Immature natural killer cell (primary cell): Measurements from ENCODE around the gene GGCT. TPM values are rescaled to one million over a fixed set of nuclear protein-coding genes. Genes with fewer than 3 reads are reported as not detected.
"Not testable (repeated sequence)": the region's sequence is repeated elsewhere in the genome, so short reads cannot be mapped to it uniquely, and the experiment has no call there.

Source experiments
- DNase-seq, 3 donors: peaks; one replicate each; pipeline ENCODE4 v3.0.0; 2022; ENCODE audit warnings: mixed read lengths in 1 of 3
- H3K27ac Mint-ChIP-seq, 6 donors: one replicate each; pipeline ENCODE4 v1.8.0; 2020; ENCODE audit warnings: mixed read lengths in 6 of 6, mild to moderate bottlenecking in 5 of 6, inconsistent platforms in 4 of 6, moderate library complexity in 3 of 6
- H3K27me3 Mint-ChIP-seq, 3 donors: one replicate each; pipeline ENCODE4 v1.8.0; 2020 to 2021; ENCODE audit warnings: low read depth in 3 of 3, mild to moderate bottlenecking in 3 of 3, mixed read lengths in 3 of 3, moderate library complexity in 3 of 3, inconsistent platforms in 1 of 3
- H3K36me3 Mint-ChIP-seq, 3 donors: one replicate each; pipeline ENCODE4 v1.8.0; 2020; ENCODE audit warnings: mixed read lengths in 3 of 3, inconsistent platforms in 2 of 3, mild to moderate bottlenecking in 2 of 3
- H3K4me1 Mint-ChIP-seq, 2 donors: one replicate each; pipeline ENCODE4 v1.8.0; 2020; ENCODE audit warnings: inconsistent platforms in 2 of 2, mild to moderate bottlenecking in 2 of 2, mixed read lengths in 2 of 2, moderate library complexity in 1 of 2
- H3K4me3 Mint-ChIP-seq, 5 donors: one replicate each; pipeline ENCODE4 v1.8.0; 2020; ENCODE audit warnings: mild to moderate bottlenecking in 5 of 5, mixed read lengths in 5 of 5, inconsistent platforms in 3 of 5, moderate library complexity in 3 of 5
- H3K9me3 Mint-ChIP-seq, 6 donors: one replicate each; pipeline ENCODE4 v1.8.0; 2020; ENCODE audit warnings: mild to moderate bottlenecking in 6 of 6, mixed read lengths in 6 of 6, inconsistent platforms in 4 of 6, moderate library complexity in 3 of 6
- polyA plus RNA-seq, 3 donors: library from polyadenylated mRNA; unstranded; fragments of 300-500 nt; fragmentation: Illumina TruSeq; gene quantifications; one replicate each; pipeline ENCODE4 v1.2.3, GENCODE V29; 2021

The GGCT gene
- polyA plus RNA-seq, 3 donors from 2014 or later, result 20.3 to 27.2 (median 25.3) TPM

DNA sequence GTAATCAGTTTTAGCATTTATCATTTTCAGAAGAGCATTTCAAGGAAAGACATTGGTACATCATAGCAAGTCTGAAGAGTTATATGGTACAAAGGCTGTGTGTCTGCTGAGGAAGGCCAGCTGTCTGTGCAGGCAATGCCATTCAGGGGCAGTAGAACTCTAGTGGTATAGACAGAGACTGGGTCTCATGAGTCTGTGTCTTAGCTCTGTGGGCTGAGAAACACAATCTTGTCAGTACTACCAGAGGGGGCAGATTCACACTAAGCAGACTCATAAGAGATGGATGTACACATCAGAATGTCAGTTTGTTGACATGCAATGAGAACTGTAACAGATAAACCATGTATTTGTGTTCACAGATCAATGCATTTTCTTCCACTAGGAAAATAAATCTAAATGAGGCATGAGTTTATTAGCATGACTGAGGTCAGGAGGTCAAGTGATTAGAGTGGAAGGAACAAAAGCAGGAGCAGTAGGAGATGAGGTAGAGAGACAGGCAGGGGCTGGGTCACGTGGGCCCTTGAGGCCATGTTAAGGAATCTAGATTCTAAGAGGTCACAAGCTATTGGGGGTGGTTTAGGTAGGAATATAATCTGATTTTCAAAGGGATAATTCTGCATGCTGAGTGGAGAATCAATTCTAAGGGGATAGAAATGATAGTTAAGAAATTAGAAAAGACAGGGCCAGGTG is 7.5 kb upstream of the GGCT start:
- Mint-ChIP-seq H3K9me3 (no peaks in the 10 kb centered on the region), H3K4me1 (no peaks in the 10 kb centered on the region), H3K36me3 (peaks cover 0 to 12% (median 0%) of the 10 kb centered on the region in 3 donors), H3K27me3 (no peaks in the 10 kb centered on the region), H3K4me3 (no peak overlapping the region), H3K27ac (no peak overlapping the region)
- no peak for DNase-seq

- H3K36me3 Mint-ChIP-seq, result peaks cover 0 to 12% (median 0%) of the 10 kb centered on the region in 3 donors
- H3K4me3 Mint-ChIP-seq, result no peak overlapping the region
- no peak overlapping the region for H3K27ac Mint-ChIP-seq
- DNase-seq, result no peak
- no peaks in the 10 kb centered on the region for H3K27me3 Mint-ChIP-seq
- H3K9me3 Mint-ChIP-seq, result no peaks in the 10 kb centered on the region
- H3K4me1 Mint-ChIP-seq, result no peaks in the 10 kb centered on the region
These were observed 6.9 kb upstream of the GGCT start for GRCh38 chr7:30511494-30511893.

DNA sequence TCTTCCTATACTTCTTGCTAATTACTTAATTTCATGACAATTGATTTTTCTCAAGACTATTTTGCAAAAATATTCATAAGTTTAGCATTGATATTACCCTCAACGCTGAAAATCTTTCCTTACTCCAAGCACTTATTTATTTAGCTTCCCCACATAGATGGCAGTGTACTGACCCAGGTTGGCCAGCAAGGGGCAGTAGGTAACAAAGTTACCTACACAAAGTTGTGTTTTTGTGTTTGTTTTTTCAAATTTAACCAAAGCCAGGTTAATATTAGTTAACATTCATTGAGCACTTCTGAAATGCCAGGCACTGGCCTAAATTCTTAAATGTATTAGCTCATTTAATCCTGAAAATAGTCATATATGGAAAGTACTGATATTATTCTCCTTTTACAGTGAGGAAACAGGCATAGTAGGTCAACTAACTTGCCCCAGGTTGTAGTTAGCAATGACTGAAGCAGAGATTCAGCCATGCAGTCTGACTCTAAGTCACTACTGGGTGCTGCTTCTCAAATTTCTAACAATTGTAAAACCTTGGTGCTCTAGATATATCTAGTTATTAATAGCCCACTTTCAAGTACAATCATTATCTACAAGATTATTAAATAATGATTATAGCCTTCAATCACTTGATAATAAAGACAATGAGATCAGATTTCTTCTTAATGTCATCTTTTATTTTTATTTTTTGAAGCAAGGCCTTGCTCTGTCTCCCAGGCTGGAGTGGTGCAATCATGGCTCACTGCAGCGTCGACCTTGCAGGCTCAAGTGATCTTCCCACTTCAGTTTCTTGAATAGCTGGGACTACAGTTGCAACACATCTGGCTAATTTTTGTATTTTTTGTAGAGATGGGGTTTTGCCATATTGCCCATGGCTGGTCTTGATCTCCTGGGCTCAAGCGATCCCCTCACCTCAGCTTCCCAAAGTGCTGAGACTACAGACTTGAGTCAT is 5.8 kb upstream of the GGCT start:
- Mint-ChIP-seq H3K9me3 (no peaks in the 10 kb centered on the region), H3K36me3 (peaks cover 0 to 12% (median 0%) of the 10 kb centered on the region in 3 donors)
- DNase-seq, result peak; percentile 16 to 26 (median 18)

GRCh38 chr7:30509171-30509857 is 4.7 kb upstream of the GGCT start:
- H3K27me3 Mint-ChIP-seq, H3K4me3 Mint-ChIP-seq, DNase-seq, H3K27ac Mint-ChIP-seq, H3K9me3 Mint-ChIP-seq: not testable (repeated sequence)
- Mint-ChIP-seq H3K36me3 (peaks cover 0 to 12% (median 0%) of the 10 kb centered on the region in 3 donors), H3K4me1 (peaks cover 9 to 14% of the 10 kb centered on the region in 2 donors)

More for the DNA sequence above, 5.8 kb upstream of the GGCT start:
- H3K27ac Mint-ChIP-seq, result no peak overlapping the region
- no peak overlapping the region for H3K4me3 Mint-ChIP-seq
- H3K4me1 Mint-ChIP-seq, result peaks cover 2 to 5% of the 10 kb centered on the region in 2 donors
- no peaks in the 10 kb centered on the region for H3K27me3 Mint-ChIP-seq

DNA sequence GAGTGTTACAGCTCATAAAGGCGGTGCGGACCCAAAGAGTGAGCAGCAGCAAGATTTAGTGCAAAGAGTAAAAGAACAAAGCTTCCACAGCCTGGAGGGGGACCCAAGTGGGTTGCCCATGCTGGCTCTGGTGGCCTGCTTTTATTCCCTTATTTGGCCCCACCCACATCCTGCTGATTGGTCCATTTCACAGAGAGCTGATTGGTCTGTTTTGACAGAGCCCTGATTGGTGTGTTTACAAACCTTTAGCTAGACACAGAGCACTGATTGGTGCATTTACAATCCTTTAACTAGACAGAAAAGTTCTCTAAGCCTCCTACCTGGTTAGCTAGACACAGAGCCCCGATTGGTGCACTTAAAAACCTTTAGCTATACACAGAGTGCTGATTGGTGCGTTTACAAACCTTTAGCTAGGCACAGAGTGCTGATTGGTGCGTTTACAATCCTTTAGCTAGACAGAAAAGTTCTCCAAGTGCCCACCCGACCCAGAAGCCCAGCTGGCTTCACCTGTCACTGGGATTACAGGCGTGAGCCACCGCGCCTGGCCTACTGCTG is 2.8 kb upstream of the GGCT start:
- DNase-seq, H3K9me3 Mint-ChIP-seq, H3K27ac Mint-ChIP-seq, H3K27me3 Mint-ChIP-seq, H3K36me3 Mint-ChIP-seq: not testable (repeated sequence)
- Mint-ChIP-seq H3K4me3 (peak overlapping the region in 1 of 5 donors; percentile 64), H3K4me1 (peaks cover 26 to 32% of the 10 kb centered on the region in 2 donors)

DNA sequence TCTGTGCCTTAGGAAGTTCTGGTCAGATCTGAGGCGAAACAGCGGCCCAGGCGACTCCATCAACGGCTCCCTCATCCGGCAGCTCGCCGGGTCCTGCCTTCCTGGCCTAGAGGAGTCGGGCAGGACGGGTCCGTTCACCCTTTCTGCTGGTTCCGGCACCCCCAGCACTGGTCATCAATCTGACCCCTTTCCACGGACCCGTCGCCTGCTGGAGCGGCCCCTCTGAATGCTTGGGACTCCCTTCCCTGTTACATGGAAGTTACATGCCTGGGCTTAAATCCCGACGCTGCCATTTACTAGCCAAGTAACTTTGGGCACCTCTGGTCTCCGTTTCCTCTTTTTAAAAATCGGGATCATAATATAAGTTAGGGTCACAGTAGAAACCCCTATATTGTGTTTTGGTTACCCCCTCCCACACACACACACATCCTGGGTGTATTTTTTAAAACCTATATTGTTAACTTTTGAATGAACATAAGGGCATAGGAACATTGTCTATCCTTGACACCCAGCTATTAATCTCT is 607 bp upstream of the GGCT start:
- Mint-ChIP-seq H3K4me1 (peaks cover 33 to 37% of the 10 kb centered on the region in 2 donors), H3K4me3 (peak overlapping the region; percentile 88 to 98 (median 93)), H3K9me3 (no peaks in the 10 kb centered on the region), H3K36me3 (no peaks in the 10 kb centered on the region), H3K27me3 (peaks cover 4 to 8% (median 4%) of the 10 kb centered on the region in 3 donors), H3K27ac (peak overlapping the region; percentile 83 to 96 (median 90))
- no peak for DNase-seq

GRCh38 chr7:30503274-30504212 is 1.1 kb downstream of the GGCT start:
- Mint-ChIP-seq H3K9me3 (no peaks in the 10 kb centered on the region), H3K4me1 (peaks cover 33 to 37% of the 10 kb centered on the region in 2 donors), H3K4me3 (peak overlapping the region; percentile 88 to 98 (median 93)), H3K27ac (peak overlapping the region; percentile 32 to 90 (median 84)), H3K36me3 (peaks cover 0 to 4% (median 0%) of the 10 kb centered on the region in 3 donors), H3K27me3 (peaks cover 4 to 8% (median 4%) of the 10 kb centered on the region in 3 donors)
- DNase-seq, result no peak

DNA sequence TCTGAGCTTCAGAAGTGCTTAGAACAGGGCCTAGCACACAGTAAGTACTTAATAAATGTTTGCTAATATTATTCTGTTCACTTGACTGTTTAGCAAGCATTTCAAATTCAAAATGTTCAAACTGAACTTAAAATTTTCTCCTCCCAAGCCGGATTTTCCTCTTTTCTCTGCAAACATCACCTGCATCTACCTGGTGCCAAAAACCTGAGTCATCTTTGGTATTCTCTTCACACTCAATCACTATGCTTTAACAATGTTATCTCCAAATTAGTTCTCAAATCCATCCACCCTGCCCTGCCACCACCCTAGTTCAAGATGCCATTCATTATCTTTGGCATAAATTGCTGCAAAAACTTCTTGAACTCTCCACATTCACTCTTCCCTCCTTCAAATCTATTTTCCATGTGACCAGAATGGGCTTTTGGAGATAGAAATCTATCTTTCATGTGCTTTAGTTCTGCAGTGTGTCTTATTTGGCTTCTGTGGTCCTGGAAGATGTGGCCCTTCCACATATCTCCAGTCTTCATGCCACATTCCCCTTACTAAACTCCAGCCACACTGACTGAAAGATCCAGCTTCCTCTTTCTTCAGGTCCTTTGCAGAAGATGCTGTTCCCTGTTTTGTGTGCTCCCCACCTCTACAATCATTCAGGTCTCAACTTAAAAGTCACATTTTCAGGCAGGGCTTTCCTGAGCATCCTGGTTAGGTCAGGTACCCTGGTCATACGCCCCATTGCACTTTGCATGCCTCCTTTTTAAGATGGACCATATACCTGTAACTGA is 2.0 kb downstream of the GGCT start:
- Mint-ChIP-seq H3K4me1 (peaks cover 33 to 37% of the 10 kb centered on the region in 2 donors), H3K27me3 (peaks cover 4 to 8% (median 4%) of the 10 kb centered on the region in 3 donors), H3K9me3 (no peaks in the 10 kb centered on the region), H3K27ac (no peak overlapping the region), H3K4me3 (peak overlapping the region in 1 of 5 donors; percentile 19), H3K36me3 (peaks cover 0 to 5% (median 0%) of the 10 kb centered on the region in 3 donors)
- no peak for DNase-seq

GRCh38 chr7:30501264-30501663 is 3.4 kb downstream of the GGCT start:
- Mint-ChIP-seq H3K4me3 (no peak overlapping the region), H3K9me3 (no peaks in the 10 kb centered on the region), H3K4me1 (peaks cover 33 to 37% of the 10 kb centered on the region in 2 donors), H3K36me3 (peaks cover 9 to 14% (median 9%) of the 10 kb centered on the region in 3 donors), H3K27ac (no peak overlapping the region), H3K27me3 (peaks cover 4 to 9% (median 4%) of the 10 kb centered on the region in 3 donors)
- no peak for DNase-seq

DNA sequence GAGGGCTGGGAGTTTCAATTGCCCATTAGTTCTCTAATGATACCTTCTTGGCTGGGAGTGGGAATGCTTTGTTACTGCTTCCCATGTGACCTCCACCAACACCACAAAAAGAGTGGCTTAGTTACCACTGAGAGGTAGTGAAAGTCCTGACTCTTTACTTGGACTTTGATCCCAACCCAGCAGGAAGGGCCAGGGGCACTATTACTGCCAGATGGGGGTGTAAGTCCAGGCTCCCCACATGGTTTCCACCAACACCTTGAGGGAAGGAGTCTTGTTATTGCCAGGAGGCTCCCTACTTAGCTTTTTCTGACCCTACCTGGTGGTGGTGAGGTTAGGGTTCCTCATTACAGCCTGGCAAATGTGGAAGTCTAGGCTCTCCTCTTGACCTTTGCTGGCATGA is 11.4 kb downstream of the GGCT start:
- no peak overlapping the region for H3K27ac Mint-ChIP-seq
- H3K4me3 Mint-ChIP-seq, result no peak overlapping the region
- peaks cover 0 to 18% (median 4%) of the 10 kb centered on the region in 3 donors for H3K27me3 Mint-ChIP-seq
- H3K36me3 Mint-ChIP-seq, result peaks cover 22 to 31% (median 30%) of the 10 kb centered on the region in 3 donors
- no peak for DNase-seq
- H3K9me3 Mint-ChIP-seq, result peaks cover 2 to 15% (median 10%) of the 10 kb centered on the region in 6 donors
- no peaks in the 10 kb centered on the region for H3K4me1 Mint-ChIP-seq

GRCh38 chr7:30491417-30491816 is 13.2 kb downstream of the GGCT start:
- DNase-seq, result no peak
- H3K4me3 Mint-ChIP-seq, result no peak overlapping the region
- H3K27me3 Mint-ChIP-seq, result peaks cover 0 to 18% (median 9%) of the 10 kb centered on the region in 3 donors
- H3K27ac Mint-ChIP-seq, result no peak overlapping the region
- peaks cover 15 to 23% (median 23%) of the 10 kb centered on the region in 3 donors for H3K36me3 Mint-ChIP-seq
- no peaks in the 10 kb centered on the region for H3K4me1 Mint-ChIP-seq
- peaks cover 2 to 15% (median 10%) of the 10 kb centered on the region in 6 donors for H3K9me3 Mint-ChIP-seq
